GM12878 (cell line): ENCODE measurements around the gene ENTPD6. TPM values are rescaled to one million over a fixed set of nuclear protein-coding genes. Genes with fewer than 3 reads are reported as not detected.

Source experiments
- ATAC-seq: fragments of 200-7000 bp; cut with Tn5 transposase; 3 replicates; pipeline ENCODE4 v1.9.1; 2020; ENCODE audit warnings: mild to moderate bottlenecking, moderate library complexity
- BruUV-seq: library from RNA; stranded (reverse); fragments of 400-500 nt; replicated peaks from 2 replicates; lab custom pipeline; 2021; lab: Mats Ljungman, UMichigan
- CTCF ChIA-PET: fragments of 300-600 bp; sonication (Branson Sonifier 250); formaldehyde crosslinking; extraction: SDS; loops from one replicate; lab custom pipeline; 2021; ENCODE audit warnings: inconsistent platforms; lab: Yijun Ruan, JAX
- POLR2A ChIA-PET: fragments of 350-600 bp; formaldehyde crosslinking; extraction: SDS; loops from one replicate; lab custom pipeline; 2021; ENCODE audit warnings: inconsistent platforms; lab: Charles Lee
- RAD21 ChIA-PET: fragments of 300-600 bp; sonication (Branson Sonifier 250); formaldehyde crosslinking; loops from one replicate; lab custom pipeline; 2023; ENCODE audit warnings: antibody characterized with exemption; ENCODE audit not compliant: unreplicated experiment; lab: Charles Lee
- SMC1A ChIA-PET: fragments of 300-600 bp; sonication (Branson Sonifier 250); formaldehyde crosslinking; loops from one replicate; lab custom pipeline; 2023; ENCODE audit not compliant: unreplicated experiment, uncharacterized antibody; lab: Charles Lee
- DNase-seq: peaks from one replicate; pipeline ENCODE4 v3.0.0-alpha.2; 2011; ENCODE audit warnings: low read depth, low spot score
- FAIRE-seq: peaks from 3 replicates; lab custom pipeline; 2011; peaks lifted over from hg19 to GRCh38; lab: Jason Lieb, UNC
- H2AFZ ChIP-seq: 2 replicates; pipeline ENCODE4 v1.6.0; 2011; ENCODE audit warnings: low read depth, low read length, control low read depth; ENCODE audit not compliant: control insufficient read depth
- H3K27ac ChIP-seq: 2 replicates; pipeline ENCODE4 v1.5.1; 2011; ENCODE audit warnings: control low read depth; ENCODE audit not compliant: control insufficient read depth, insufficient read depth
- H3K27me3 ChIP-seq, 2 experiments: replicated peaks in 1 of 2; 2 replicates each; pipeline versions ENCODE4 v1.6.0 to v1.6.1; 2011; ENCODE audit warnings: low read length in 1 of 2; ENCODE audit not compliant: control insufficient read depth in 2 of 2, insufficient read depth in 2 of 2
- H3K36me3 ChIP-seq, 2 experiments: 2 replicates each; pipeline ENCODE4 v1.5.1; 2011; ENCODE audit warnings: low read length in 1 of 2; ENCODE audit not compliant: control insufficient read depth in 2 of 2, insufficient read depth in 2 of 2
- H3K4me1 ChIP-seq: 2 replicates; pipeline ENCODE4 v1.6.1; 2011; ENCODE audit warnings: mild to moderate bottlenecking, low read length, moderate library complexity, mixed read lengths; ENCODE audit not compliant: control insufficient read depth, insufficient read depth
- H3K4me2 ChIP-seq: 2 replicates; pipeline ENCODE4 v1.6.0; 2011; ENCODE audit warnings: control low read depth; ENCODE audit not compliant: control insufficient read depth, insufficient read depth
- H3K4me3 ChIP-seq: fragments of 200-600 bp; sonication (generic); 2 replicates; pipeline ENCODE4 v1.5.1; 2016
- H3K79me2 ChIP-seq: 2 replicates; pipeline ENCODE4 v1.6.0; 2011; ENCODE audit warnings: low read length; ENCODE audit not compliant: control insufficient read depth, insufficient read depth
- H3K9ac ChIP-seq: 2 replicates; pipeline ENCODE4 v1.8.0; 2011; ENCODE audit warnings: low read length, control low read depth, mixed read lengths; ENCODE audit not compliant: control insufficient read depth, insufficient read depth
- H3K9me3 ChIP-seq: replicated peaks from 3 replicates; pipeline ENCODE4 v1.5.1; 2011; ENCODE audit warnings: mild to moderate bottlenecking, low read length; ENCODE audit not compliant: control insufficient read depth, insufficient read depth
- H4K20me1 ChIP-seq: 2 replicates; pipeline ENCODE4 v1.6.0; 2011; ENCODE audit not compliant: control insufficient read depth, insufficient read depth
- NR2F1 ChIP-seq: fragments of 450-650 bp; conservative IDR thresholded peaks from 2 replicates; pipeline ENCODE4 v1.6.1; 2017; ENCODE audit warnings: mild to moderate bottlenecking
- SRF ChIP-seq, 2 experiments: IDR thresholded peaks; 2 replicates each; pipeline ENCODE4 v1.6.1; 2011; ENCODE audit warnings: low read depth in 2 of 2, low read length in 2 of 2, mild to moderate bottlenecking in 1 of 2, moderate library complexity in 1 of 2
- TCF12 ChIP-seq: IDR thresholded peaks from 2 replicates; pipeline ENCODE4 v1.6.1; 2011; ENCODE audit warnings: low read depth, mild to moderate bottlenecking, low read length
- ZNF207 ChIP-seq: fragments of 450-650 bp; IDR thresholded peaks from 2 replicates; pipeline ENCODE4 v1.6.1; 2014; ENCODE audit warnings: antibody characterized with exemption, mild to moderate bottlenecking, borderline replicate concordance
- WGBS: methylation state at CpG from one replicate; pipeline ENCODE4 v1.1.6; 2016; ENCODE audit warnings: low lambda C conversion rate; ENCODE audit not compliant: insufficient replicate concordance, insufficient coverage; ENCODE audit errors: missing lambda C conversion rate; 5-methylcytosine and 5-hydroxymethylcytosine counted together
- in situ Hi-C: fragments of 300-500 bp; cut with MboI; formaldehyde crosslinking; loops from 9 replicates; pipeline ENCODE4 v1.14.3; 2018; ENCODE audit warnings: mixed read lengths
- intact Hi-C: fragments of 100-400 bp; cut with micrococcal nuclease; formaldehyde crosslinking; loops from one replicate; pipeline ENCODE4 v1.14.2; 2022; ENCODE audit not compliant: unreplicated experiment
- polyA plus RNA-seq, 11 experiments: library from polyadenylated mRNA; depleted of rRNA in 4 of 11; unstranded in 6 of 11; stranded (reverse) in 5 of 11; fragments of >200 nt; fragmentation: Nextera tagmentation in 4 of 11; fragmentation: Illumina TruSeq in 1 of 11; extraction: Ambion mirVana in 4 of 11; extraction: Trizol in 1 of 11; gene quantifications; 1 replicate in 1 of 11; 2 replicates in 10 of 11; pipeline versions ENCODE4 v1.2.1 to v1.2.3, GENCODE V29; 2011 to 2016; ENCODE audit warnings: inconsistent platforms in 2 of 11, missing spikeins in 2 of 11, low read depth in 1 of 11
- total RNA-seq, 4 experiments: library from RNA; depleted of rRNA in 3 of 4; stranded (reverse); fragments of >200 nt in 3 of 4; fragmentation: Illumina TruSeq in 1 of 4; extraction: Trizol in 1 of 4; gene quantifications; 2 replicates each; pipeline versions ENCODE4 v1.2.1 to v1.2.3, GENCODE V29; 2013 to 2021
- TF ChIP-seq, protein P1 (sequence below): fragments of 150-350 bp; IDR thresholded peaks from 2 replicates; pipeline ENCODE4 v1.6.1; 2016; ENCODE audit warnings: low read depth, low read length
- TF ChIP-seq, protein P2 (sequence below), 3 experiments: IDR thresholded peaks in 2 of 3; conservative IDR thresholded peaks in 1 of 3; 2 replicates each; pipeline ENCODE4 v1.5.1; 2011; ENCODE audit warnings: low read depth in 3 of 3, low read length in 3 of 3, mild to moderate bottlenecking in 3 of 3, control low read depth in 2 of 3, moderate library complexity in 2 of 3, inconsistent platforms in 1 of 3, mixed read lengths in 1 of 3; ENCODE audit not compliant: control insufficient read depth in 2 of 3, insufficient read depth in 1 of 3; ENCODE audit errors: extremely low read depth in 1 of 3
- TF ChIP-seq, protein P3 (sequence below): IDR thresholded peaks from 2 replicates; pipeline ENCODE4 v1.6.1; 2011; ENCODE audit warnings: mild to moderate bottlenecking, low read depth, low read length, moderate library complexity; ENCODE audit not compliant: insufficient replicate concordance

The ENTPD6 gene
- total and polyA plus RNA-seq, 10 of the 15 experiments (the other 5 are each of a cell fraction or from before 2014, with no cell fraction given) = 0.53 to 45.4 (median 31.1) TPM

GRCh38 chr20:25246182-25246999 lies 50.9 kb downstream of the ENTPD6 start (continued):
- TF ChIP-seq, protein P1, sequence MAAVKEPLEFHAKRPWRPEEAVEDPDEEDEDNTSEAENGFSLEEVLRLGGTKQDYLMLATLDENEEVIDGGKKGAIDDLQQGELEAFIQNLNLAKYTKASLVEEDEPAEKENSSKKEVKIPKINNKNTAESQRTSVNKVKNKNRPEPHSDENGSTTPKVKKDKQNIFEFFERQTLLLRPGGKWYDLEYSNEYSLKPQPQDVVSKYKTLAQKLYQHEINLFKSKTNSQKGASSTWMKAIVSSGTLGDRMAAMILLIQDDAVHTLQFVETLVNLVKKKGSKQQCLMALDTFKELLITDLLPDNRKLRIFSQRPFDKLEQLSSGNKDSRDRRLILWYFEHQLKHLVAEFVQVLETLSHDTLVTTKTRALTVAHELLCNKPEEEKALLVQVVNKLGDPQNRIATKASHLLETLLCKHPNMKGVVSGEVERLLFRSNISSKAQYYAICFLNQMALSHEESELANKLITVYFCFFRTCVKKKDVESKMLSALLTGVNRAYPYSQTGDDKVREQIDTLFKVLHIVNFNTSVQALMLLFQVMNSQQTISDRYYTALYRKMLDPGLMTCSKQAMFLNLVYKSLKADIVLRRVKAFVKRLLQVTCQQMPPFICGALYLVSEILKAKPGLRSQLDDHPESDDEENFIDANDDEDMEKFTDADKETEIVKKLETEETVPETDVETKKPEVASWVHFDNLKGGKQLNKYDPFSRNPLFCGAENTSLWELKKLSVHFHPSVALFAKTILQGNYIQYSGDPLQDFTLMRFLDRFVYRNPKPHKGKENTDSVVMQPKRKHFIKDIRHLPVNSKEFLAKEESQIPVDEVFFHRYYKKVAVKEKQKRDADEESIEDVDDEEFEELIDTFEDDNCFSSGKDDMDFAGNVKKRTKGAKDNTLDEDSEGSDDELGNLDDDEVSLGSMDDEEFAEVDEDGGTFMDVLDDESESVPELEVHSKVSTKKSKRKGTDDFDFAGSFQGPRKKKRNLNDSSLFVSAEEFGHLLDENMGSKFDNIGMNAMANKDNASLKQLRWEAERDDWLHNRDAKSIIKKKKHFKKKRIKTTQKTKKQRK = no peak
- 0 out of 2 replicates have a peak, but pooled peaks have one; percentile 36 for TF ChIP-seq TCF12
- TF ChIP-seq SRF (IDR thresholded peaks at IDR 0.05; ENCODE audit: low read depth in 2 of 2, low read length in 2 of 2) = no peak

GRCh38 chr20:25247000-25247517 lies 51.5 kb downstream of the ENTPD6 start:
- Histone ChIP-seq H3K27ac (no peak overlapping the region), H3K79me2 (peaks cover 26% of the 10 kb centered on the region), H2AFZ (peak overlapping the region; percentile 90), H3K27me3 (no peaks in the 10 kb centered on the region), H3K4me1 (peaks cover 18% of the 10 kb centered on the region), H3K9ac (no peak overlapping the region; the same call in 1 of the 2 replicates), H3K4me2 (peak overlapping the region; percentile 98), H3K9me3 (no peaks in the 10 kb centered on the region), H4K20me1 (0 out of 2 replicates have a peak, but pooled peaks cover 3% of the 10 kb centered on the region), H3K4me3 (peak overlapping the region; percentile 91), H3K36me3 (no peaks in the 10 kb centered on the region)
- WGBS = 8% methylated on average over 23 of the region's 24 CpGs
- intact Hi-C loops = loop anchor here (5.0 to 10.0 kb wide), 2 partner anchors 52 to 150 kb away; partner anchors contain the start of gene ENTPD6
- POLR2A ChIA-PET = interaction anchor here (0.5 to 2.1 kb wide), 5 partner anchors 12 to 198 kb away, joined by 3 to 5 read pairs (median 3); partner anchors contain the start of gene GINS1
- no TSS peak for BruUV-seq
- in situ Hi-C loops = no loop called here
- RAD21 ChIA-PET = interaction anchor here (0.9 to 1.7 kb wide), 5 partner anchors 42 to 161 kb away, joined by 3 to 7 read pairs (median 4); partner anchors contain the start of genes ABHD12 and GINS1
- TF ChIP-seq, protein P2, sequence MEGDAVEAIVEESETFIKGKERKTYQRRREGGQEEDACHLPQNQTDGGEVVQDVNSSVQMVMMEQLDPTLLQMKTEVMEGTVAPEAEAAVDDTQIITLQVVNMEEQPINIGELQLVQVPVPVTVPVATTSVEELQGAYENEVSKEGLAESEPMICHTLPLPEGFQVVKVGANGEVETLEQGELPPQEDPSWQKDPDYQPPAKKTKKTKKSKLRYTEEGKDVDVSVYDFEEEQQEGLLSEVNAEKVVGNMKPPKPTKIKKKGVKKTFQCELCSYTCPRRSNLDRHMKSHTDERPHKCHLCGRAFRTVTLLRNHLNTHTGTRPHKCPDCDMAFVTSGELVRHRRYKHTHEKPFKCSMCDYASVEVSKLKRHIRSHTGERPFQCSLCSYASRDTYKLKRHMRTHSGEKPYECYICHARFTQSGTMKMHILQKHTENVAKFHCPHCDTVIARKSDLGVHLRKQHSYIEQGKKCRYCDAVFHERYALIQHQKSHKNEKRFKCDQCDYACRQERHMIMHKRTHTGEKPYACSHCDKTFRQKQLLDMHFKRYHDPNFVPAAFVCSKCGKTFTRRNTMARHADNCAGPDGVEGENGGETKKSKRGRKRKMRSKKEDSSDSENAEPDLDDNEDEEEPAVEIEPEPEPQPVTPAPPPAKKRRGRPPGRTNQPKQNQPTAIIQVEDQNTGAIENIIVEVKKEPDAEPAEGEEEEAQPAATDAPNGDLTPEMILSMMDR (IDR thresholded peaks at IDR 0.05 in 2 of 3, conservative IDR thresholded peaks at IDR 0.05 in 1 of 3; ENCODE audit: control insufficient read depth in 2 of 3, extremely low read depth in 1 of 3, insufficient read depth in 1 of 3, low read depth in 3 of 3, low read length in 3 of 3) = peak in 2 of 3 experiments; percentile 15 to 33; a peak in 4 of 6 replicates
- TF ChIP-seq NR2F1 = no peak
- TF ChIP-seq, protein P3, sequence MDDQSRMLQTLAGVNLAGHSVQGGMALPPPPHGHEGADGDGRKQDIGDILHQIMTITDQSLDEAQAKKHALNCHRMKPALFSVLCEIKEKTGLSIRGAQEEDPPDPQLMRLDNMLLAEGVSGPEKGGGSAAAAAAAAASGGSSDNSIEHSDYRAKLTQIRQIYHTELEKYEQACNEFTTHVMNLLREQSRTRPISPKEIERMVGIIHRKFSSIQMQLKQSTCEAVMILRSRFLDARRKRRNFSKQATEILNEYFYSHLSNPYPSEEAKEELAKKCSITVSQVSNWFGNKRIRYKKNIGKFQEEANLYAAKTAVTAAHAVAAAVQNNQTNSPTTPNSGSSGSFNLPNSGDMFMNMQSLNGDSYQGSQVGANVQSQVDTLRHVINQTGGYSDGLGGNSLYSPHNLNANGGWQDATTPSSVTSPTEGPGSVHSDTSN = no peak
- no peak for TF ChIP-seq ZNF207
- FAIRE-seq = no peak
- ATAC-seq = peak; percentile 10
- CTCF ChIA-PET = interaction anchor here (0.9 to 1.7 kb wide), 9 partner anchors 16 to 253 kb away, joined by 3 to 6 read pairs (median 4); no protein-coding TSS in a partner anchor
- SMC1A ChIA-PET = interaction anchor here (1.2 to 3.1 kb wide), 4 partner anchors 43 to 192 kb away, joined by 3 to 11 read pairs (median 6); no protein-coding TSS in a partner anchor
- no peak for DNase-seq
